Measurements from ENCODE around the gene PRKACA.
A peak's percentile ranks its signal among the peaks of the same experiment; 100 is the strongest.

PRKACA gene

GRCh38 chr19:14116525-14116917 is 1.0 kb downstream of the PRKACA start:
- DNase-seq: no peak

DNA sequence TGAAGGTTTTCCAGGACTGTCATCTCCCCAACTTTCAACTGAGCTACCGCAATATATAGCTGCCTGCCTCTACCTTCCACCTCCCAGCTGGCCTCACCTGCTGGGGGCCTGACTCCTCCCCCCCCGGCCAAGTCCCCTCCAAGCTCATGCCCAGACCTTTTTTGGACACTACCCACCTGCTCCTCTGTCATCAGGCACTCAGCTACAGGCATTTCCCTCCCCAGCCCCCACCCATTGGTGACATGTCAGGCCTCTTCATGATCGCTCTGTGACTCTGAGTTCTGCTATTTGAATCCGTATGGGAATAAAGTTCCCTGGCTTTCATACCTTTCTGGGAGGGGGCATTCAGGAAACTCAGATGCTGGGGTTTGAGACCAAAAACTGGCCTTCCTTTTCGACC is 1.8 kb downstream of the PRKACA start:
- DNase-seq: no peak

GRCh38 chr19:14114854-14115253 is 2.7 kb downstream of the PRKACA start:
- DNase-seq: peak; percentile 48 to 58

- no peak for DNase-seq
Measured at GRCh38 chr19:14114439-14114838, 3.1 kb downstream of the PRKACA start.

DNA sequence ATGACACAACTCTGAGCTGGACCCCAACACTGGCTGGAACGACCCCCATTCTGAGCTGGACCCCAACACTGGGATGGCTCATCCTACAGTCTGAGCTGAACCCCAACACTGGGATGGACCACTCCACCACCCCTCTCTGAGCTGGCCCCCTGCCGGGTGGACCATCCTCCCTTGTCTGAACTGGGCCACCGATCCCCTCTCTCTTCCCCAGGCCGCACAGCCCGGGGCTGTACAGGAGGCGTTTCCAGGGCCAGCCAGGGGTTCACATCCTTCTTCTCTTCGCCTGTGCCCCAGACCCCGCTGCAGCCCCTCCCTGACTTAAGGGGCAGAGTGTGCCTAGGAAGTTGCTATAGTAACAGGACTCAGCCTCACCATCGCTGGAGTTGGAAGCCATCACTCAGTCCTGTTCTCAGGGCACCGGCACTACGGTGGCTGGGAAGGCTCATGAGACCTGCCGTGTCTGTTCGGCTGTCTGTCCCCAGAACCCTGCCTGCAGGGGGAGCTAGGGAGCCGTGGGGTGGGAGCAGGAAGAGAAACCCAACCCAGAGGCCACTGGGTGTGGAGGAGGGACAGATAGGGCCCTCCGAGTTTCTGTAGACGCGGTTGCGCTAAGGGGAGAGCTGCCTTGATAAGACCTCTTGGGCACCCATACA is 3.7 kb downstream of the PRKACA start:
- peak; percentile 35 for DNase-seq

GRCh38 chr19:14112809-14113385 is 4.7 kb downstream of the PRKACA start:
- DNase-seq: no peak

- DNase-seq: no peak
Measured at GRCh38 chr19:14112051-14112808, 5.3 kb downstream of the PRKACA start.

- no peak for DNase-seq
Measured at GRCh38 chr19:14111486-14111885, 6.1 kb downstream of the PRKACA start.

DNA sequence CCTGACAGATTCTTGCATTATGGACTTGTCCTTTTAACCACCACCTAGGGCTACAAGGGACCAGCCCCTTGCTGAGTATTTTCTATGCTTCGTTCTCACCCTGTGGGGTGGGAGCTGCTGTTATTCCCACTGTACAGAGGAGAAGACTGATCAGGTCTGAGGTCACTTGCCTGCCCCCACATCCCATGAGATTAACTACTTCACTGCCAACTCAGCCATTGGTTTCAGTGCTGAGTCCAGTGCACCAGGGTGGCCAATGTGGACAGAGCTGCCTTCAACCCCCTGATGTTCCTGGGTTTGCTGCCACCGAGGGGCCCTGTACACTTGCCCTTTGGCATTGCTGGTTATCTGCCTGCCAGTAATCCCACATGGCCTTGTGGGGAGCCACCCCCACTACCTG is 6.9 kb downstream of the PRKACA start:
- no peak for DNase-seq

- no peak for DNase-seq
Measured at GRCh38 chr19:14107581-14108461, 9.7 kb downstream of the PRKACA start.

DNA sequence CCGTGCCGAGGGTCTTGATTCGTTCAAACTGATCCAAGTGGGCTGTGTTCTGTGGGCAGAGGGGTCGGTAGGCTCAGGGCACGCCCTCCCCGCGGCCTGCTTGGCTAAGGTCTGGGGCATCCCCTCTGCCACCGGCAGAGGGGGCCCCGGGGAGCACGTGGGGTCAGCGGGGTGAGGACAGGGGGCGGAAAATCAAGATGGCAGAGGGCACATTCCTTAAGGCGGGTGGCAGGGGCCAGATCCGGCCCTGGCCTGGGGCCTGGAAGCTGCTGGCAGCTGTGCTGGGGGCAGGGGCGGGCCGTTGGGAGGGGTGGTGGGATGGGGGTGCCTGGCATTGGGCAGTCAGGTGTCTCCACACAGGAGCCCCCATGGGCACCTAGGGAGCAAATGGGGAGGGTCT is 10.7 kb downstream of the PRKACA start:
- DNase-seq: no peak

DNA sequence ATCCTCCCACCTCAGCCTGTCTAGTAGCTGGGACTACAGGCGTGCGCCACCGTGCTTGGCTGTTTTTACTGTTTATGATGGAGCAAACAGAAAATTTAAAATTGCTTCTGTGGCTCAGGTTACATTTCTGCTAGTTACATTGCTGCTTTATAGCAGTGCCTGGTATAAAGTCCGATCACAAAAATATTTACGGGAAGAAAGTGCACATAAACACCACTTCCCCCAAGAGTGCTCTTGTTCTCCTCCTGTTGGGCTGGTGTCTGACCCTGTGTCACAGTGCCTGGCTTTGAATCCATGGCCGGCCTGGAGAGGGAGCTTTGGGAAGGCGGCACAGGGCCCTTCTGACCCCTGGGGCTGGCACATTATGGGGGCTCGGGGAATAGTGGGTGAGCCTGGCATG is 11.9 kb downstream of the PRKACA start:
- no peak for DNase-seq

- no peak for DNase-seq
Measured at GRCh38 chr19:14103310-14103709, 14.3 kb downstream of the PRKACA start.

DNA sequence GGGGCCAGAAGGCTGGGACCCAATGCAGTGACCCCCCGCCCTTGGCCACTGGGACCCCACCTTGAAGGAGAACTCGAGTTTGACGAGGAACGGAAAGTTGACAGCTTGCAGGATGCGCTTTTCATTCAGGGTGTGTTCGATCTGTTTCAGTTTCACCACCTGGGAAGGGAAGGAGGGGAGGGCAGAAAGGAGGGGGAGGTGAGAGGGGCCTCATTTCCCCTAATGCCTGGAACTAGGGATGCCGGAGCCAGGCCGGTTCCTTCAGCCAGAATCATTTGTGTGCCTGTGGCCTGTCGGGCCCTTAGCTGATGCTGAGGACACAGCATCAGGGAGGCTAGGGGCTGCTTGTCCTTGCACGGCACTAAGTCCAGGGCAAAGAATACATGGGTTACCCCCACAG is 14.8 kb downstream of the PRKACA start:
- no peak for DNase-seq

DNA sequence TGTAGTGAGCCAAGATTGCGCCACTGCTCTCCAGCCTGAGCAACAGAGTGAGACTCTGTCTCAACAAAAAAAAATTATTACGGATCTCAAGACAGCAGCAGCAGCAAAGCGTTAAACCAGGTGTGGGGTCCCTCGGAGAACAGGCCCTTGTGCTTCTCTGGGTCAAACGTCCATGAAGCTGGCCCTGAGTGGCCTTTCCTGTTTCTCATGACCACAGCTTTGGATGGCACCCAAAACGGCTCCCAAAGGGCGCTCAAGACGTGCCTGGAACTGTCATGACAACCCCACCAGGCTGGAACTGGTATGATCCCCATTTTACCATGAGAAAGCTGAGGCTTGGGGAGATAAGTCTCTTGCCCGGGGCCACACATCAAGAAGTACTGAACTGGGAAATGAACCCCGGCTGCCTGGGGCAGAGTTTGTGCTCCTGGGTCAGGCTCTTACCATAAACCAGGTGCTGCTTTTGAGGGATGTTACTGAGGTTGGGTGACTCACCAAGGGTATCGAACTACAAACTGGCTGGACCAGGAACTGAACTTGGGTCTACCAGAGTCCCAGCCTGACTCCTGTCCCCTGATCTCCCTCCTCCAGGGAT is 15.4 kb downstream of the PRKACA start:
- DNase-seq: no peak

DNA sequence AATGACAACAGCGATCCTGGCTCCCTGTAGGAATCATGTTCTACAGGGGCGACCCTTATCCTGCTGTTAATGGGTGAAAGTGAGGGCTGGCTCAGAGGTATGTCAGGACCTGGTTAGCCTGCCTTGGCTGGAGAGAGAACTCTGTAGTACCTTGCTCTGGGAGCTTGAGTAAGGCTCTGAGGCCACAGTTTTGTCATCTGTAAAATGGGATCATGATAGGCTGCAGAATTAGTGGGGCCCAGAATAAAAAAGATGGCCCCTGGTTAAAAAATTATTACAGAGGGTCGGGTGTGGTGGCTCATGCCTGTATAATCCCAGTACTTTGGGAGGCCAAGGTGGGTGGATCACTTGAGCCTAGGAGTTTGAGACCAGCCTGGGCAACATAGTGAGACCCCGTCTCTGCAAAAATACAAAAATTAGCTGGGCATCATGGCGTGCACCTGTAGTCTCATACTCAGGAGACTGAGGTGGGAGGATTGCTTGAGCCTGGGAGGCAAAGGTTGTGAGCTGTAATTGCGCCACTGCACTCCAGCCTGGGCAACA is 16.5 kb downstream of the PRKACA start:
- DNase-seq: no peak

DNA sequence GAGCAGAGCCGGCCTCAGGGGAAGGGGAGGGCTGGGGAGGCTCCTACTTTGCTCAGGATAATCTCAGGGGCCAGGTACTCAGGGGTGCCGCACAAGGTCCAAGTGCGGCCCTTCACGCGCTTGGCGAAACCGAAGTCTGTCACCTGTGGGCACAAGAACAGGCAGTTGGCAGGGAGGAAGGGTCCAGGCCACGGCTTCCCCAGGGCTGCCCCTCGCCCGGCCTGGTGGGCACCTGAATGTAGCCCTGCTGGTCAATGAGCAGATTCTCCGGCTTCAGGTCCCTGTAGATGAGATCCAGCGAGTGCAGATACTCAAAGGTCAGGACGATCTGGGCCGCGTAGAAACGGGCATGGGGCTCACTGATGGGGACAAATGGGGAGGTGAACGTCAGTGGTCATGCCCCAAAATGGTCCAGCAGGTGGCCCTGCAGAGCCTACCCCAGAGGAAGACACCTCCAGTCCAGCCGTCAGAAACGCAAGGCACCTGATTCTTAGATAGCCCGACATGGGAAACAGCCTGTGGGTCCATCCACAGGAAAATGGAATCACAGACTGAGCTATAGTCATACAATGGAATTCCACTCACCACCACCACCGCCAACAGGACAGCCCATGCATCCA is 19.9 kb downstream of the PRKACA start:
- no peak for DNase-seq

- DNase-seq: no peak
Measured at GRCh38 chr19:14096272-14096992, 21.1 kb downstream of the PRKACA start.

- DNase-seq: no peak
Measured at GRCh38 chr19:14094854-14095253, 22.7 kb downstream of the PRKACA start.

GRCh38 chr19:14093117-14093823 is 24.3 kb downstream of the PRKACA start:
- DNase-seq: no peak

All from activated CD4-positive, alpha-beta T cell treated with anti-CD3 and anti-CD28 coated beads for 4 hours (primary cell).